HG03521 (cell line): Measurements from ENCODE around the gene TUBA3D.
"Not testable (repeated sequence)": the region's sequence is repeated elsewhere in the genome, so short reads cannot be mapped to it uniquely, and the experiment has no call there.

Experiments used
- ATAC-seq: cut with Tn5 transposase; IDR thresholded peaks from one replicate; pipeline ENCODE4 v1.9.1; 2021; ENCODE audit warnings: mild to moderate bottlenecking, moderate library complexity; ENCODE audit not compliant: unreplicated experiment

TUBA3D gene

GRCh38 chr2:131530626-131531344, 54.9 kb downstream of the TUBA3D start:
- not testable (repeated sequence) for ATAC-seq

GRCh38 chr2:131531547-131532185, 55.7 kb downstream of the TUBA3D start:
- not testable (repeated sequence) for ATAC-seq
